ENCODE measurements around the gene HIBCH. TPM values are rescaled to one million over a fixed set of nuclear protein-coding genes. Genes with fewer than 3 reads are reported as not detected.
"Not testable (repeated sequence)": the region's sequence is repeated elsewhere in the genome, so short reads cannot be mapped to it uniquely, and the experiment has no call there.

HIBCH gene
- total RNA-seq, 2 experiments from 2014 or later, result 17.2 to 18.7 TPM

DNA sequence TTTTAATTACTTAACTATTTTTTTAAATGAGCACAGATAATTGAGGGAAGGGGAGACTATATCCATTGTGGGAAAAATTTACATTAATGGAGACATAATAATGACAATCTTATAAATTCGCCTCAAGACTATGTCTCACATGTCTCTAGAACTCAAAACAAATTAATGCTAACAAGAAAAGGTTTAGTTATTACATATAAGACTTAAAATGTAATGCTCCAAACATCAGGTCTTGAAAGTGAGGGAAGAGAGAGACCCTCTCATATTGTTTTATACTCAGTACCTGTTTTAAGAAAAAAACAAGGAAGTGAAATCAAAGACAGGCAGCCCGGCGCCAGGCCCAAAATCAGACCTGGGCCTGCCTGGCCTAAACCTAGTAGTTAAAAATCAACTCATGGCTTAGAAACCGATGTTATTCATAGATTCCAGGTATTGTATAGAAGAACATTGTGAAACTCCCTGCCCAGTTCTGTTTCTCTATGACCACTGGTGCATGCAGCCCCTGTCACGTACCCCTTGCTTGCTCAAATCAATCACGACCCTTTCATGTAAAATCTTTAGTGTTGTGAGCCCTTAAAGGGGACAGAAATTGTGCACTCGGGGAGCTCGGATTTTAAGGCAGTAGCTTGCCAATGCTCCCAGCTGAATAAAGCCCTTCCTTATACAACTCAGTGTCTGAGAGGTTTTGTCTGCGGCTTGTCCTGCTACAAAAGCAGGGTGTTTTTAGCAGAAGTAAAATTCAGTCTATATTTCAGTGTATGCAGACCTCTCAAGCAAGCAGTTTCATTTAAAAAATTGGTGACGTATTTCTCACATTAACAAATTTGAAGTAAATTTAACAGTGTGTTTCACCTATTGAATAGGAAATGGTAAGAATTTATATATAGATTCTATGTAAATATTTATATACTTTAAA lies 161.8 kb downstream of the HIBCH start:
- H3K4me3 Mint-ChIP-seq, result not testable (repeated sequence)

DNA sequence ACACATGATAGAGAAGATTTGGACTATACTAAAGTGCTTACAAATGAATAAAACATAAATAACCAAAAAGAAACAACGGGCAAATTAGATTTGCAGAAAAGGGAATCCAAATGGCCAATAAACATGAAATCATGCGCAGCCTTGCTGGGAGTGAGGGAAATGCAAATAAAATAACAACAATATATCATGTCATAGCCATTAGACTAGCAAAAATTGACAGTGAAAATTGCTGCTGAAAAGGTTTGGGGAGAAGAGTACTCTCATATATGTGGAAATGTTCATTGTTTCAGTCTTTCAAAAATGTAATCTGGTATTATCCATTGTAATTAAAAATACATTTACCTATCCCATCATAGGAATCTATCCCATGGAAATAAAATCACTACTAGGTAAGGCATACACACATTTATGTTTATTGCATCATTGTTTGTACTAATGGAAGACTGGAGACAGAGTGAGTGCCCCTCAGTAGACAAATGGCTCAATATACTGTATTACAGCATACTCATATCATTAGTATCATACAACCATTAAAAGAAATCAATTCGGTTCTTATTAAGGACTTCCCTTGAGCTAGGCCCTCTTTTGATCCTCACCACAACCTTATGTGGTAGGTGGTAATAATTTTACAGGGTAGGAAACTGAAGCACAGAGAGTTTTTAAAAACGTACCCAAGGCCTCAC lies 163.0 kb downstream of the HIBCH start:
- no peak overlapping the region for H3K27ac Mint-ChIP-seq
- CTCF ChIA-PET, result no interaction called here
- no peaks in the 10 kb centered on the region for H3K9me3 Mint-ChIP-seq (ENCODE audit: low read depth)
- no peak for ATAC-seq
- H3K36me3 Mint-ChIP-seq, result no peaks in the 10 kb centered on the region
- no peak for DNase-seq
- H3K4me3 Mint-ChIP-seq, result no peak overlapping the region
- H3K4me1 Mint-ChIP-seq, result no peaks in the 10 kb centered on the region
- peaks cover 5% of the 10 kb centered on the region for H3K27me3 Mint-ChIP-seq

More for the DNA sequence above, 161.8 kb downstream of the HIBCH start:
- not testable (repeated sequence) for DNase-seq; H3K36me3 Mint-ChIP-seq; H3K9me3 Mint-ChIP-seq (ENCODE audit: low read depth); ATAC-seq; H3K27me3 Mint-ChIP-seq; H3K27ac Mint-ChIP-seq; H3K4me1 Mint-ChIP-seq
- CTCF ChIA-PET, result interaction anchor here (0.6 kb wide), 1 partner anchor 497 kb away, joined by 3 read pairs; no protein-coding TSS in a partner anchor

Other genes starting within 250 kb of the HIBCH start
- 10 to 100 TPM; 13.7 to 18.9 TPM for gene INPP1, start 23.8 kb upstream of the HIBCH start, total RNA-seq
- gene MFSD6, start 88.5 kb upstream of the HIBCH start, total RNA-seq, result 10 to 100 TPM; 53.1 to 56.4 TPM
- 10 to 100 TPM; 12.9 to 17.4 TPM for gene NEMP2, start 214.9 kb upstream of the HIBCH start, total RNA-seq

Data from activated CD8-positive, alpha-beta memory T cell treated with anti-CD3 and anti-CD28 coated beads, Interleukin-2, amount 10 ng/mL, durations not matched to agents 7 days and 5 days (primary cell).